Brain pericyte (primary cell): ENCODE measurements around the gene FOSL2.
A peak's percentile ranks its signal among the peaks of the same experiment; 100 is the strongest.

ENCODE experiments used
- DNase-seq: peaks from one replicate; pipeline ENCODE4 v3.0.0-alpha.2; 2012; ENCODE audit warnings: low read depth, low spot score

The FOSL2 gene

GRCh38 chr2:28374331-28374730 lies 18.3 kb upstream of the FOSL2 start:
- no peak for DNase-seq

DNA sequence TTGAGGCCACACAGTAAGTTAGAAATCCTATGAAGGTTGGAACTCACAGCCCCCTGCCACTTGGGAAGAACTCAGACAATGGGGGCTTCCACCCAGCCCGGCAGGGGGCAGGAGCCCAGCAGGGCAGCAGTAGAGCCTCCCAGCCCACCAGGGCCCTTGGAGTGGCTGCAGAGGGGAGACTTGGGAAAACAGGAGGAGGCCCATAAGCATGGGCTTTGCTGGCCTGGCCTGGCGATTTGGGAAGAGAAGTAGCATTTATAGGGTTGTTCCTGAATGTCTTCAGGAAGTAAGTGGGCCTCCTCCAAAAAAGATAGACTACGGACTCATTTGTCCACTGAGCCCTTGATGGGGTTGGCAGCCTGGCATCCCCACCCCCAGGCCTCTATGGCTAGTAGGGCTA lies 17.4 kb upstream of the FOSL2 start:
- no peak for DNase-seq

DNA sequence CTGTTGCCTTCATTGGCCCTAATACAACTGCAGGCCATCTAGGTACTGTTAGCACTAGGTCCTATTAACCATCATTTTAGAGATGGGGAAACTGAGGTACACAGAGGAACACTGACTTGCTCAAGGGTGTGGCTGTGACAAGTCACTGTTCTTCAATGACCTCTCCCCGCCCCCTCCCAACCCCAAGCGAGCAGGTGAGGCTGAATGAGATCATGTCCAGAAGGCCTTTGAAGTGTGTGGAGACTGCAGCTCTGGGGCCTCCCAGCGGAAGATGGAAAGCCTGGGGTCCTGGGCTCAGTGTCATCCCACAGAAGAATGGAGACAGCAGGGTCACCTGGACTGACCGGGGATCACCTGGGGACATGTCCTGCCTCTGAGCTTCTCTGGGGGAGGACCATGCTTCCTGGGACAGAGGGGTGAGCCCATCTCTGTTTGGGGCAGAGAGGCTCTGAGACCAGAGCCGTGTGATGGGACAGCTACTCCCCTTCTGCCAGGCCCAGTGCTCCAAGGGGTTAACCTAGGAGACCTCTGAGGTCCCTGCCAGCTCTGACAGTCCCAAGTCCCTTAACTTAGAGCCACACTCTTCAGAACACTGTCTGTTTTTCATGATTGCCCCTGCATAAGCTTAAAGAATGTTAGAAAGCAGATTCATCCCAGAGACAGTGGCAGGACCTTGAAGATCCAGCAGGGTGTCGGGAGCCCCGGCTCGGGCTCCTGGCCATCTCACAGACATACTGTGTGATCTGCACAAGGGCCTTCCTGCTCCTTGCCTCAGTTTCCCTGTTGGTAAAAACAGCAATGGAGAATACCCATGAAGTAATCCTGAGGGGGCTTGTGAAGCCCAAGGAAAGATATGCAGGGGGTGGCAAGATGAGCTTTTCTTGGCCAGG lies 16.7 kb upstream of the FOSL2 start:
- DNase-seq = no peak

DNA sequence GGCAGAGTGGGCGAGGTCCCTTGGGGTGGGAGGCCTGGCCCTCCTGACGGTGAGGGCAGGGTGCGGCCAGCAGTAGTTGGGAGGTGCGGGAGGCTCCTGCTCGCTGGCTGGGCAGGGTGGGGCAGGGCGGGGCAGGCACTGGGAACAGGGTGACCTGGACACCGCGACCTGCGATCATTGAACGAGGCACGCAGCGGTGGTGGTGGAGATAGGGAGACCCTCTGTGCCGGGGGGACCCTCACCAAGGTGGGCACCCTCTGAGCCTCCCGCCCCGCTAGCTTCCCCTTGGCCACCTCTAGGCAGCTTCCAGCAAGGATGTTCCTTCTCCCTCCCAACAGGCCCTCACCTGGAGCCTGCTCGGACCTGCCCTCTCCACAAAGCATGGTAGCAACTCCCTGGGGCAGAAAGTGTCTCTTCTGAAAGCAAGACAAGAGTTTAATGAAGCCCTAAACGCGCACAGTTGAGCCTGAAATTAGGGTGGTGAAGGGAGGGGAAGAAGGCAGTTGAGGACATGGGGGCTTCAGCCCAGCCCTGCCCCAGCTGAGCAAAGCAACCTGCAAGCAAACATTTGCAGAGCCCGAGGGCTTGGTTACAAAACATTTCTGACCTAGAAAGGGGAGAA lies 15.4 kb upstream of the FOSL2 start:
- no peak for DNase-seq

GRCh38 chr2:28377984-28378678 lies 14.5 kb upstream of the FOSL2 start:
- no peak for DNase-seq

DNA sequence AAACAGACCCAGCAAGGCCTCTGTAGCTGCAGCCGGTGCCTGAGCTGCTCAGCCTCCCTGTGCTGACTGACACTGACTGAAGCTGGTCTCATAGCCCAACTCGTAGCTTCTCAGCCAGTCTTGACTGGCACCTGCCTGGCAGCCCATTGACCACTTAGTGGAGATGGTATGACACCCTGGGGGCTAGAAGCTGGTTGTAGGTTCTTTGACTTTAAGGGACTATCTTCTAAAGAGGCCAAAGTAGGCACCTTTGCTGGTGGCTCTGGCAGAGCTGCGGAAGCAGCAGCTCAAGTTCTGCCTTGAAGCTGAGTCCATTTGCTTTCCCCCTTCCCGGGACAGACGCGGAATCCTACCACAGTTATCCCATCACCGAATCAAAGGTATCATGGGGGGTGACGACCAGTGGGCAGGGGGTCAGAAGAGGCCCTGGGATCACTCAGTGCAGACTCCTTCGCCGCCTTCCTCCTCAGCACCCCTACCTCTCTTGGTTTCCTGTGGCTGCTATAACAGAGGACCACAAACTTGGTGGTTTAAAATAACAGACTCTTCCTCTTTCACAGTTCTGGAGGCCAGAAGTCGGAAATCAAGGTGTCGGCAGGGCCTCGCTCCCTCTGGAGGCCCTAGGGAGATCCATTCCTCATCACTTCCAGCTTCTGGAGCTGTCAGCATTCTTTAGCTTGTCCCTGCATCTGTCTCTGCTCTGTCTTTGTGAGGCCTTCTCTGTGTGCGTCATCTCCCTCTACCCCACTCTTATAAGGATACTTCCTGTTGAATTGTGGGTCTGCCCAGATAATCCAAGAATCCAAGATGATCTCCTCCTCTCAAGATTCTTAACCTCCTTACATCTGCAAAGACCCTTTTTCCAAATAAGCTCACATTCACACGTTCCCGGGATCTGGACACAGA lies 13.7 kb upstream of the FOSL2 start:
- no peak for DNase-seq

DNA sequence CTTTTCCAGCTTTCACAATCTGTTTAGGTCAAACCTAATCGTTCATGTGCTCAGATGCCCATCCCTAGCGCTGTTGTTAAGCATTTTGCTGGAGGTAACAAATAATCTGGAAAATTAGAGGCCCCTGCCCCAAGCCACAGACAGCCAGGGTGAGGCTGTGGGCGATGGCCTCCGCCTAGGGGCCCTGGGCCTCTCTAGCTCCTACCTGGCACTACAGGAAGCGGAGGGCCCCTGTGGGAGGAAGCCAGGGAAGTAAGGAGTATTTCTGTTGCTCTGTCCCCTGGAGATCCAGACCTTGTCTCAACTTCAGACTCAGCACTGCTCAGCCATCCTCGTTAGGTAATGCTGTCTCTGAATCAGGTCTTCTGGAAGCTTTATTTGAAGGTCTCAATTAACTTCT lies 12.4 kb upstream of the FOSL2 start:
- DNase-seq = no peak

- DNase-seq = no peak
Observed at GRCh38 chr2:28381225-28382180, 11.2 kb upstream of the FOSL2 start.

- DNase-seq = no peak
Observed at GRCh38 chr2:28382755-28383154, 9.9 kb upstream of the FOSL2 start.

DNA sequence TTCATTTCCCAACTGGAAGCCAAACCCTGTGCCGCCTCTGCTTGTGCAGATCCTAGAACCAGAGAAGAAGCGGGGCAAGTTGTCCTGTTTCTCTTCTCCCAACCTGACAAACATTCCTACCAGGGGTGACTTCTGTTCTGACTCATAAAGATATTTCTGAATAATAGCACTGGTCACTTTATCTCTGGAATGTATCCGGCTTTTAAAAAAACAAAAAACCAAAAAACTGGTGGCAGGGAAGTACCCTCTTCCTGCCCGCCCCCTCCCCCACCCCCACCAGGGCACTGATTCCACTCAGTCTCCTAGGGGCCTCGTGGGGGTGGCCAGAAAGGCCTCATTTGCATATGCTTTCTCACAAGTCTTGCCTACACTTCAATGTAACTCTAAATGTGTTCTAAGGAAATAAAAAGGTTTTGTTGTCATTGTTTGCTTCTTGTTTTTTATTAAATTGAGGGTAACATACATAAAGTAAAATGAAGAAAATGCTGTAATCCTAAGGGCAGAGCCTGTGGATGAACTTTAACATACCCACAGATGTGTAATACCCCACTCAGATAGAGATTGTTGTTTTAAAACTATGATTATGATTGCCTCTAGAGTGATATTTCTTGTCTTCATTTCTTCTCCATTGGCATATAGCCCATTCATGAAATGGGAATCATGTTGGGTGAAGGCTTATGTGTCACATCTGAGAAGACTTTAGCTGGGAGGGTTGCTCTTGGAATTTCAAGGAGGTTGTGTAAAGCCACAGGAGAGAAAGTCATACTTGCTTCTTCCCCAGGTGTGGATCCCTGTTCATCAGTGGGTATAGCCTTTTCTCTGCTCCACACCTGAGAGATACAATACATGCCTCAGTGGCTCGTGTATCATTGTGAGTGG lies 5.3 kb upstream of the FOSL2 start:
- DNase-seq = no peak

DNA sequence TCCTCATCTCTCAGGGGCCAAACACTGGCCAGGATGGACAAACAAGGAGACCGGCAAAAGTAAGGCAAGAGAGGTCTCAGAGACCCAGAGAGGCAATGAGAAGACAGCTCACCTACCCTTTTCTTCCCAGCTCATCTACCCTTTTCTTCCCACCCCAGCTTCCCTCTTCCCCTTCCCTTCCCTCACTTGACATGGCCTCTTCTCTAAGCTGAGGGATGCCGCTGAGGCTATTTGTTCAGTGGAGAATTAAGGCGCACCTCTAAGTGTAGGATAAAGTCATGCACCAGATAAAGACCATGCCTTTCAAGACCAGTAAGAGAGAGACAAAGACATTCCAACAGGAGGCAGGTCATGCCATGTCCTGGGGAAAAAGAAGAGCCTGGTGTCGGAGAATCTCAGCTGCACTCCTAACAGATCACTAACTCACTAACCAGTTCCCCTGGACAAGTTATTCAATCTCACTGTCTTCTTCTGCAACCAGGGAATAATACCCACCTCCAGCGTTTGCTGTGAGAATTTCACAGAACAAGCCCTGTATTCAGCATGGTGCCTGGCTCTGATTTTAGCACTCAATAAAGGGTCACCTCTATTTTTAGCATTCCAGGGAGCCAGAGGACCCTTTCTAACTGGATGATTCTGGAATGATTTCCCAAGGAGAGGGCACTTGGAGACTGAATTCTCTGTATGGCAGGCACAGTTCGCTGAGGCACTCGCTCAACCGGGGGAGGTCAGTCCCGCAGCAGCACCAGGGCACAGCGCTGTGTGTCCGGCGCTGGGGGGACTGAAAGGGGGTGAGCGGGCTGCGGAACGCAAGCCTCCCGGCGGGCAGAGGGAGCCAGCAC lies 3.0 kb upstream of the FOSL2 start:
- no peak for DNase-seq

DNA sequence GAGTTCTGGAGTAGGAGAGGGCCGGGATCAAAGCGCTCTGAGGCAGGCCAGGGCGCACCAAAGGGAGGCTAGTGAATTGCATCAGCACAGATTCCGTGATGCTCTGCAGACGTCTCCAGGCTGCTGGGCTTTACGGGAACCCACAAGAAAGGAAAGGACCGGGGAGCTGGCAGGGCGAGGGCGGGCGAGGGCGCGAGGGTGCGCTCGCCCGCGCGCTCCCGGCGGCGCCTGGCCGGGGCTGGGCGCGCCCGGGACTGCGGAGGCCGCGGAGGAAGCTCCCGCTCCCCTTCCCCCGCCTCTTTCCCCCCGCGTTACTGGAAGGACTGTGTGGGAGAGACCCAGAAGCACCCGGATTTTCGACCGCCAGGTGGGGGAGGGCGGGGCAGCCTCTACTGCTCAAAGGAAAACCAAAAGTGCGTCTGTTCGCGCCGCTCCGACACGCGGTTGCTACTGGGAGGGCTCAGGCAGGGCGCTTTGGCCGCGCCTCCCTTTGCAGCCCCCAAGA lies 2.4 kb upstream of the FOSL2 start:
- peak; percentile 80 for DNase-seq

GRCh38 chr2:28390746-28391563 lies 1.7 kb upstream of the FOSL2 start:
- DNase-seq = peak; percentile 80

- DNase-seq = no peak
Observed at GRCh38 chr2:28391564-28392296, 928 bp upstream of the FOSL2 start.

DNA sequence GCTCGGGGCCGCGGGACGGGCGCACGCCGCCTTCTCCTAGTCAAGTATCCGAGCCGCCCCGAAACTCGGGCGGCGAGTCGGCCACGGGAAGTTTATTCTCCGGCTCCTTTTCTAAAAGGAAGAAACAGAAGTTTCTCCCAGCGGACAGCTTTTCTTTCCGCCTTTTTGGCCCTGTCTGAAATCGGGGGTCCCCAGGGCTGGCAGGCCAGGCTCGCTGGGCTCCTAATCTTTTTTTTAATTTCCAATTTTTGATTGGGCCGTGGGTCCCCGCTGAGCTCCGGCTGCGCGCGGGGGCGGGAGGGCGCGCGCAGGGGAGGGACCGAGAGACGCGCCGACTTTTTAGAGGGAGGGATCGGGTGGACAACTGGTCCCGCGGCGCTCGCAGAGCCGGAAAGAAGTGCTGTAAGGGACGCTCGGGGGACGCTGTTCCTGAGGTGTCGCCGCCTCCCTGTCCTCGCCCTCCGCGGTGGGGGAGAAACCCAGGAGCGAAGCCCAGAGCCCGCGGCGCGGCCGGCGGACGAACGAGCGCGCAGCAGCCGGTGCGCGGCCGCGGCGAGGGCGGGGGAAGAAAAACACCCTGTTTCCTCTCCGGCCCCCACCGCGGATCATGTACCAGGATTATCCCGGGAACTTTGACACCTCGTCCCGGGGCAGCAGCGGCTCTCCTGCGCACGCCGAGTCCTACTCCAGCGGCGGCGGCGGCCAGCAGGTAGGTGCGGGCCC lies 617 bp downstream of the FOSL2 start:
- DNase-seq = no peak

DNA sequence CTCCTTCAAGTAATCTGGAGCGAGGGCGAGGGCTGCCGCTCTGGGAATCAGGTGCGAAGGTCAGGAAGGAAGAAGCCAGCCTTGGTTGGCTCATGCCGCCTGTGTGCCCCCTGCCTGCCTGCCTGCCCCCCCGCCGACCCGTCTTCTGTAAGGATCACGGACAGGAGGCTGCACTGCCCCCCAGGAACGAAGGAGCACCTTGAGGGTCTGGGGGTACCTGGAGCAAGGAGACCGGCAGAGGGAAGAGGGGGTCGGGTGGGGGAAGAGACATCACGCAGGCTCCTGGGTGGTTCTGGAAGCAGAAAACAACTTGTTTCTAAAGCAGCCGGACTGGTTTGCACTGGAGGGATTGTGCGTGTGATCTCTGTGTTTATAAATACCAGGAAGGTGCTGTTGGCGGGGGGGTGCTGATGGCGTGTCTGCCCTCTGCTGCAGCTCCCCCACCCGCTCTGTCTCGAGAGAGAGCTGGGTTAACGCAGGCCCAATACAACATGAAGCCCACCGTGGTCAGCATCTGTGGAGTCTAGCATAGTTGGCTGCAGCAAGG lies 1.7 kb downstream of the FOSL2 start:
- no peak for DNase-seq
